WTC11 (cell line): ENCODE measurements around the gene ZFAND3. TPM values are rescaled to one million over a fixed set of nuclear protein-coding genes. Genes with fewer than 3 reads are reported as not detected.

ENCODE experiments used
- ATAC-seq: fragments of 200-7000 bp; cut with Tn5 transposase; 2 replicates; pipeline ENCODE4 v1.10.0; 2021; ENCODE audit warnings: mild to moderate bottlenecking, moderate library complexity
- CTCF ChIA-PET: fragments of 300-600 bp; sonication (Branson Sonifier 250); formaldehyde crosslinking; loops from one replicate; lab custom pipeline; 2021; ENCODE audit warnings: antibody characterized with exemption; lab: Charles Lee
- POLR2A ChIA-PET: fragments of 350-600 bp; sonication (Branson Sonifier 250); formaldehyde crosslinking; loops from one replicate; lab custom pipeline; 2021; ENCODE audit warnings: antibody characterized with exemption; lab: Charles Lee
- DNase-seq: peaks from one replicate; pipeline ENCODE4 v3.0.0; 2021; ENCODE audit warnings: low spot score
- H3K27ac Mint-ChIP-seq: 2 replicates; pipeline ENCODE4 v1.8.0; 2021; ENCODE audit warnings: mixed read lengths
- H3K27me3 Mint-ChIP-seq: 2 replicates; pipeline ENCODE4 v1.8.0; 2021; ENCODE audit warnings: low read depth, mild to moderate bottlenecking, moderate library complexity, mixed read lengths
- H3K36me3 Mint-ChIP-seq: 2 replicates; pipeline ENCODE4 v1.8.0; 2021; ENCODE audit warnings: mixed read lengths
- H3K4me1 Mint-ChIP-seq: 2 replicates; pipeline ENCODE4 v1.8.0; 2022; ENCODE audit warnings: mixed read lengths
- H3K4me3 Mint-ChIP-seq: 2 replicates; pipeline ENCODE4 v1.8.0; 2021; ENCODE audit warnings: mild to moderate bottlenecking, moderate library complexity, mixed read lengths
- H3K9me3 Mint-ChIP-seq: 2 replicates; pipeline ENCODE4 v1.8.0; 2021; ENCODE audit warnings: mixed read lengths
- ATF3 ChIP-seq: sonication (generic); formaldehyde crosslinking; conservative IDR thresholded peaks from 2 replicates; pipeline ENCODE4 v1.8.1; 2022; ENCODE audit warnings: mild to moderate bottlenecking, missing genetic modification reagents
- ATF6 ChIP-seq: sonication (generic); formaldehyde crosslinking; IDR thresholded peaks from 2 replicates; pipeline ENCODE4 v1.8.1; 2023; ENCODE audit warnings: mild to moderate bottlenecking, missing genetic modification reagents
- CREB1 ChIP-seq: sonication (generic); formaldehyde crosslinking; IDR thresholded peaks from 2 replicates; pipeline ENCODE4 v1.8.0; 2023; ENCODE audit warnings: mild to moderate bottlenecking, missing genetic modification reagents
- ELF4 ChIP-seq: sonication (generic); formaldehyde crosslinking; IDR thresholded peaks from 2 replicates; pipeline ENCODE4 v1.8.1; 2022; ENCODE audit warnings: low read depth, mild to moderate bottlenecking, moderate library complexity, missing genetic modification reagents
- ERG ChIP-seq: fragments of 250-450 bp; sonication (Bioruptor Pico); IDR thresholded peaks from 2 replicates; pipeline ENCODE4 v1.8.0; 2021; ENCODE audit warnings: mild to moderate bottlenecking
- FOXJ3 ChIP-seq: sonication (generic); formaldehyde crosslinking; IDR thresholded peaks from 2 replicates; pipeline ENCODE4 v1.9.0; 2021; ENCODE audit warnings: missing genetic modification reagents, mild to moderate bottlenecking, borderline replicate concordance
- GABPB1 ChIP-seq: sonication (generic); formaldehyde crosslinking; IDR thresholded peaks from 2 replicates; pipeline ENCODE4 v1.8.1; 2023; ENCODE audit warnings: mild to moderate bottlenecking, missing genetic modification reagents
- JUN ChIP-seq: sonication (generic); formaldehyde crosslinking; IDR thresholded peaks from 2 replicates; pipeline ENCODE4 v1.8.0; 2023; ENCODE audit warnings: mild to moderate bottlenecking, missing genetic modification reagents
- MLX ChIP-seq: sonication (generic); formaldehyde crosslinking; IDR thresholded peaks from 2 replicates; pipeline ENCODE4 v1.8.1; 2023; ENCODE audit warnings: mild to moderate bottlenecking, missing genetic modification reagents, moderate library complexity
- MYBL2 ChIP-seq: sonication (generic); formaldehyde crosslinking; IDR thresholded peaks from 2 replicates; pipeline ENCODE4 v1.8.1; 2023; ENCODE audit warnings: mild to moderate bottlenecking, moderate library complexity, missing genetic modification reagents
- PRRX2 ChIP-seq: fragments of 250-450 bp; sonication (Bioruptor Pico); IDR thresholded peaks from 2 replicates; pipeline ENCODE4 v1.8.0; 2021; ENCODE audit warnings: mild to moderate bottlenecking
- TEAD4 ChIP-seq: sonication (generic); formaldehyde crosslinking; IDR thresholded peaks from 2 replicates; pipeline ENCODE4 v1.8.0; 2022; ENCODE audit warnings: mild to moderate bottlenecking, missing genetic modification reagents
- TP53 ChIP-seq: sonication (generic); formaldehyde crosslinking; IDR thresholded peaks from 2 replicates; pipeline ENCODE4 v1.8.1; 2023; ENCODE audit warnings: mild to moderate bottlenecking, missing genetic modification reagents
- USF2 ChIP-seq: sonication (generic); formaldehyde crosslinking; IDR thresholded peaks from 2 replicates; pipeline ENCODE4 v1.8.1; 2023; ENCODE audit warnings: mild to moderate bottlenecking, missing genetic modification reagents, moderate library complexity
- ZBTB21 ChIP-seq: sonication (generic); formaldehyde crosslinking; IDR thresholded peaks from 2 replicates; pipeline ENCODE4 v1.8.1; 2023; ENCODE audit warnings: mild to moderate bottlenecking, missing genetic modification reagents, borderline replicate concordance
- ZNF416 ChIP-seq: fragments of 250-450 bp; sonication (Bioruptor Pico); IDR thresholded peaks from 2 replicates; pipeline ENCODE4 v1.9.0; 2021; ENCODE audit warnings: mild to moderate bottlenecking, inconsistent platforms
- total RNA-seq: library from RNA; stranded (reverse); gene quantifications from 3 replicates; pipeline ENCODE4 v1.2.3, GENCODE V29; 2021
- TF ChIP-seq, protein P1 (sequence below): sonication (generic); formaldehyde crosslinking; IDR thresholded peaks from 2 replicates; pipeline ENCODE4 v1.8.1; 2022; ENCODE audit warnings: mild to moderate bottlenecking, missing genetic modification reagents, moderate library complexity, borderline replicate concordance
- TF ChIP-seq, protein P2 (sequence below): fragments of 200-600 bp; IDR thresholded peaks from 2 replicates; pipeline ENCODE4 v1.8.0; 2022; ENCODE audit warnings: antibody characterized with exemption
- TF ChIP-seq, protein P3 (sequence below): sonication (generic); formaldehyde crosslinking; IDR thresholded peaks from 2 replicates; pipeline ENCODE4 v1.8.0; 2023; ENCODE audit warnings: missing genetic modification reagents, mild to moderate bottlenecking, borderline replicate concordance
- TF ChIP-seq, protein P4 (sequence below): fragments of 250-450 bp; sonication (Bioruptor Pico); IDR thresholded peaks from 2 replicates; pipeline ENCODE4 v1.9.0; 2021; ENCODE audit warnings: mild to moderate bottlenecking
- TF ChIP-seq, protein P5 (sequence below): sonication (generic); formaldehyde crosslinking; IDR thresholded peaks from 2 replicates; pipeline ENCODE4 v1.8.0; 2022; ENCODE audit warnings: mild to moderate bottlenecking, missing genetic modification reagents

The ZFAND3 gene
- total RNA-seq, 1 experiment from 2014 or later = 50.3 TPM

GRCh38 chr6:37971266-37971665, 151.7 kb downstream of the ZFAND3 start:
- Mint-ChIP-seq H3K36me3 (peaks cover 26% of the 10 kb centered on the region), H3K9me3 (peaks cover 33% of the 10 kb centered on the region), H3K27me3 (no peaks in the 10 kb centered on the region), H3K4me3 (no peak overlapping the region), H3K4me1 (peaks cover 9% of the 10 kb centered on the region), H3K27ac (no peak overlapping the region)
- ChIA-PET POLR2A (interaction anchor here (0.6 kb wide), 1 partner anchor 112 kb away, joined by 7 read pairs; no protein-coding TSS in a partner anchor), CTCF (no interaction called here)
- ATAC-seq (no peak), DNase-seq (no peak)
- TF ChIP-seq ZNF416 (CRISPR knock-in tag) = no peak
- TF ChIP-seq TEAD4 (CRISPR knock-in tag) = no peak
- TF ChIP-seq, protein P1, sequence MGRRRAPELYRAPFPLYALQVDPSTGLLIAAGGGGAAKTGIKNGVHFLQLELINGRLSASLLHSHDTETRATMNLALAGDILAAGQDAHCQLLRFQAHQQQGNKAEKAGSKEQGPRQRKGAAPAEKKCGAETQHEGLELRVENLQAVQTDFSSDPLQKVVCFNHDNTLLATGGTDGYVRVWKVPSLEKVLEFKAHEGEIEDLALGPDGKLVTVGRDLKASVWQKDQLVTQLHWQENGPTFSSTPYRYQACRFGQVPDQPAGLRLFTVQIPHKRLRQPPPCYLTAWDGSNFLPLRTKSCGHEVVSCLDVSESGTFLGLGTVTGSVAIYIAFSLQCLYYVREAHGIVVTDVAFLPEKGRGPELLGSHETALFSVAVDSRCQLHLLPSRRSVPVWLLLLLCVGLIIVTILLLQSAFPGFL (CRISPR knock-in tag) = no peak
- TF ChIP-seq CREB1 = no peak
- no peak for TF ChIP-seq TP53
- no peak for TF ChIP-seq ATF3
- TF ChIP-seq, protein P2, sequence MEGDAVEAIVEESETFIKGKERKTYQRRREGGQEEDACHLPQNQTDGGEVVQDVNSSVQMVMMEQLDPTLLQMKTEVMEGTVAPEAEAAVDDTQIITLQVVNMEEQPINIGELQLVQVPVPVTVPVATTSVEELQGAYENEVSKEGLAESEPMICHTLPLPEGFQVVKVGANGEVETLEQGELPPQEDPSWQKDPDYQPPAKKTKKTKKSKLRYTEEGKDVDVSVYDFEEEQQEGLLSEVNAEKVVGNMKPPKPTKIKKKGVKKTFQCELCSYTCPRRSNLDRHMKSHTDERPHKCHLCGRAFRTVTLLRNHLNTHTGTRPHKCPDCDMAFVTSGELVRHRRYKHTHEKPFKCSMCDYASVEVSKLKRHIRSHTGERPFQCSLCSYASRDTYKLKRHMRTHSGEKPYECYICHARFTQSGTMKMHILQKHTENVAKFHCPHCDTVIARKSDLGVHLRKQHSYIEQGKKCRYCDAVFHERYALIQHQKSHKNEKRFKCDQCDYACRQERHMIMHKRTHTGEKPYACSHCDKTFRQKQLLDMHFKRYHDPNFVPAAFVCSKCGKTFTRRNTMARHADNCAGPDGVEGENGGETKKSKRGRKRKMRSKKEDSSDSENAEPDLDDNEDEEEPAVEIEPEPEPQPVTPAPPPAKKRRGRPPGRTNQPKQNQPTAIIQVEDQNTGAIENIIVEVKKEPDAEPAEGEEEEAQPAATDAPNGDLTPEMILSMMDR = no peak
- TF ChIP-seq MLX = no peak
- no peak for TF ChIP-seq PRRX2 (CRISPR knock-in tag)
- TF ChIP-seq ZBTB21 (CRISPR knock-in tag) = no peak

DNA sequence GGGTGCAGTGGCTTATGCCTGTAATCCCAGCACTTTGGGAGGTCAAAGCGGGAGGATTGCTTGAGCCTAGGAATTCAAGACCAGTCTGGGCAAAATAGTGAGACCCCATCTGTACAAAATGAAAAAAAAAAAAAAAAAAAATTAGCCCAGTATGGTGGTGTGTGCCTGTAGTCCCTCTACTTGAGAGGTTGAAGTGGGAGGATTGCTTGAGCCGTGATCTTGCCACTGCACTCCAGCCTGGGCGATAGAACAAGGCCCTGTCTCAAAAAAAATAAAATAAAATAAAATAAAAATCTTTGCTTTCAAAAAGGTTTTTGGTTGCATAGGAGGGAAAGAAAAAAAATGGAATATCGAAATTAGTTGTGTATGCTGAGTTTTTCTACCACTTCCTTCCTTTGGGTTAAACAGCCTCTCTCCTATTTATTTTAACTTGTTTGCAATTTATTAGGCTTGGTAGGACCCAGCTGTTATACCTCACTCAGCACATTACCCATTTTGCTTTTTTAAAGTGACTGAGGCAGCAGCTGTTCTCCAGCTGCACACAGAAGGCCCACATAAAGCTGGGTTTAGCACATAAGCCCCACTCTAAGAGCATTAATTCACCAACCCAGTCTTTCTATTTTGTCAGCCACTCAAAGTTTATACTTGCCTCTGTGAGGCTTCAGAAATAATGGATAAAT, 152.3 kb downstream of the ZFAND3 start:
- Mint-ChIP-seq H3K9me3 (peaks cover 29% of the 10 kb centered on the region), H3K27ac (no peak overlapping the region), H3K27me3 (no peaks in the 10 kb centered on the region), H3K4me1 (peaks cover 9% of the 10 kb centered on the region), H3K4me3 (no peak overlapping the region), H3K36me3 (peaks cover 23% of the 10 kb centered on the region)
- no peak for ATAC-seq
- CTCF ChIA-PET = no interaction called here
- POLR2A ChIA-PET = no interaction called here
- DNase-seq = no peak
- TF ChIP-seq USF2 (CRISPR knock-in tag) (no peak), GABPB1 (CRISPR knock-in tag) (no peak), ELF4 (no peak), ATF6 (CRISPR knock-in tag) (no peak), JUN (CRISPR knock-in tag) (no peak), FOXJ3 (CRISPR knock-in tag) (no peak), MYBL2 (no peak), ERG (no peak), ZNF416 (CRISPR knock-in tag) (no peak)
- TF ChIP-seq, protein P3, sequence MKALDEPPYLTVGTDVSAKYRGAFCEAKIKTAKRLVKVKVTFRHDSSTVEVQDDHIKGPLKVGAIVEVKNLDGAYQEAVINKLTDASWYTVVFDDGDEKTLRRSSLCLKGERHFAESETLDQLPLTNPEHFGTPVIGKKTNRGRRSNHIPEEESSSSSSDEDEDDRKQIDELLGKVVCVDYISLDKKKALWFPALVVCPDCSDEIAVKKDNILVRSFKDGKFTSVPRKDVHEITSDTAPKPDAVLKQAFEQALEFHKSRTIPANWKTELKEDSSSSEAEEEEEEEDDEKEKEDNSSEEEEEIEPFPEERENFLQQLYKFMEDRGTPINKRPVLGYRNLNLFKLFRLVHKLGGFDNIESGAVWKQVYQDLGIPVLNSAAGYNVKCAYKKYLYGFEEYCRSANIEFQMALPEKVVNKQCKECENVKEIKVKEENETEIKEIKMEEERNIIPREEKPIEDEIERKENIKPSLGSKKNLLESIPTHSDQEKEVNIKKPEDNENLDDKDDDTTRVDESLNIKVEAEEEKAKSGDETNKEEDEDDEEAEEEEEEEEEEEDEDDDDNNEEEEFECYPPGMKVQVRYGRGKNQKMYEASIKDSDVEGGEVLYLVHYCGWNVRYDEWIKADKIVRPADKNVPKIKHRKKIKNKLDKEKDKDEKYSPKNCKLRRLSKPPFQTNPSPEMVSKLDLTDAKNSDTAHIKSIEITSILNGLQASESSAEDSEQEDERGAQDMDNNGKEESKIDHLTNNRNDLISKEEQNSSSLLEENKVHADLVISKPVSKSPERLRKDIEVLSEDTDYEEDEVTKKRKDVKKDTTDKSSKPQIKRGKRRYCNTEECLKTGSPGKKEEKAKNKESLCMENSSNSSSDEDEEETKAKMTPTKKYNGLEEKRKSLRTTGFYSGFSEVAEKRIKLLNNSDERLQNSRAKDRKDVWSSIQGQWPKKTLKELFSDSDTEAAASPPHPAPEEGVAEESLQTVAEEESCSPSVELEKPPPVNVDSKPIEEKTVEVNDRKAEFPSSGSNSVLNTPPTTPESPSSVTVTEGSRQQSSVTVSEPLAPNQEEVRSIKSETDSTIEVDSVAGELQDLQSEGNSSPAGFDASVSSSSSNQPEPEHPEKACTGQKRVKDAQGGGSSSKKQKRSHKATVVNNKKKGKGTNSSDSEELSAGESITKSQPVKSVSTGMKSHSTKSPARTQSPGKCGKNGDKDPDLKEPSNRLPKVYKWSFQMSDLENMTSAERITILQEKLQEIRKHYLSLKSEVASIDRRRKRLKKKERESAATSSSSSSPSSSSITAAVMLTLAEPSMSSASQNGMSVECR = no peak
- TF ChIP-seq, protein P4, sequence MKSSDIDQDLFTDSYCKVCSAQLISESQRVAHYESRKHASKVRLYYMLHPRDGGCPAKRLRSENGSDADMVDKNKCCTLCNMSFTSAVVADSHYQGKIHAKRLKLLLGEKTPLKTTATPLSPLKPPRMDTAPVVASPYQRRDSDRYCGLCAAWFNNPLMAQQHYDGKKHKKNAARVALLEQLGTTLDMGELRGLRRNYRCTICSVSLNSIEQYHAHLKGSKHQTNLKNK = no peak
- TF ChIP-seq, protein P5, sequence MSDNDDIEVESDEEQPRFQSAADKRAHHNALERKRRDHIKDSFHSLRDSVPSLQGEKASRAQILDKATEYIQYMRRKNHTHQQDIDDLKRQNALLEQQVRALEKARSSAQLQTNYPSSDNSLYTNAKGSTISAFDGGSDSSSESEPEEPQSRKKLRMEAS (CRISPR knock-in tag) = no peak
